Prostate gland (tissue), 2 donors: Measurements from ENCODE around the gene HADH. TPM values are rescaled to one million over a fixed set of nuclear protein-coding genes. Genes with fewer than 3 reads are reported as not detected.

Experiments used
- DNase-seq: peaks from one replicate; pipeline ENCODE4 v3.0.0-alpha.2; 2019; ENCODE audit warnings: low spot score
- H3K27ac ChIP-seq, 2 donors: fragments of 200-600 bp; sonication (generic); 2 replicates each; pipeline ENCODE4 v1.5.1; 2017 to 2019
- H3K27me3 ChIP-seq: fragments of 200-600 bp; sonication (generic); replicated peaks from 2 replicates; pipeline ENCODE4 v1.5.1; 2019; ENCODE audit not compliant: insufficient read depth
- H3K36me3 ChIP-seq, 2 donors: fragments of 200-600 bp; sonication (generic); 1 replicate in 1 of 2; 2 replicates in 1 of 2; pipeline versions ENCODE4 v1.5.1 to v1.8.1; 2017 to 2019
- H3K4me1 ChIP-seq: fragments of 200-600 bp; sonication (generic); replicated peaks from 2 replicates; pipeline ENCODE4 v1.5.1; 2019
- H3K4me3 ChIP-seq, 2 donors: fragments of 200-600 bp; sonication (generic); 2 replicates each; pipeline ENCODE4 v1.5.1; 2017 to 2019
- H3K9me3 ChIP-seq: fragments of 200-600 bp; sonication (generic); 2 replicates; pipeline ENCODE4 v1.5.1; 2017
- CTCF ChIP-seq, 4 experiments: fragments of 200-600 bp in 2 of 4; fragments of 450-650 bp in 2 of 4; sonication (generic) in 2 of 4; IDR thresholded peaks; 1 replicate in 3 of 4; 2 replicates in 1 of 4; pipeline ENCODE4 v1.5.1; 2016 to 2019; ENCODE audit warnings: antibody characterized with exemption in 4 of 4, mild to moderate bottlenecking in 2 of 4, moderate library complexity in 2 of 4
- POLR2A ChIP-seq: fragments of 450-650 bp; IDR thresholded peaks from one replicate; pipeline ENCODE4 v1.6.1; 2016; ENCODE audit warnings: antibody characterized with exemption, mild to moderate bottlenecking
- POLR2AphosphoS5 ChIP-seq: sonication (generic); formaldehyde crosslinking; IDR thresholded peaks from one replicate; pipeline ENCODE4 v1.6.1; 2017; ENCODE audit warnings: antibody characterized with exemption
- WGBS: methylation state at CpG from one replicate; pipeline ENCODE4 v1.1.5; 2018; 5-methylcytosine and 5-hydroxymethylcytosine counted together
- intact Hi-C: fragments of 100-400 bp; cut with DNase I; formaldehyde crosslinking; loops from one replicate; pipeline ENCODE4 v1.14.2; 2022
- total RNA-seq, 2 donors: library from RNA; depleted of rRNA; stranded (reverse); fragments of >200 nt; gene quantifications; one replicate each; pipeline ENCODE4 v1.1.0, GENCODE V29; 2016

Gene HADH
- total RNA-seq, 2 donors from 2014 or later = 69.0 to 75.2 TPM

GRCh38 chr4:108072300-108072699, 82.6 kb downstream of the HADH start:
- Histone ChIP-seq H3K36me3 (no peaks in the 10 kb centered on the region), H3K27ac (no peak overlapping the region), H3K4me3 (no peak overlapping the region), H3K27me3 (no peaks in the 10 kb centered on the region), H3K4me1 (no peaks in the 10 kb centered on the region), H3K9me3 (no peaks in the 10 kb centered on the region)
- intact Hi-C loops = no loop called here
- TF ChIP-seq CTCF (IDR thresholded peaks at IDR 0.05) (no peak), POLR2AphosphoS5 (no peak), POLR2A (no peak)
- DNase-seq = no peak
- 26% methylated on average over 4 of the region's 4 CpGs for WGBS

- 75% methylated on average over 5 of the region's 5 CpGs for WGBS
- TF ChIP-seq POLR2AphosphoS5 = no peak
- TF ChIP-seq CTCF (IDR thresholded peaks at IDR 0.05) = no peak
- TF ChIP-seq POLR2A = no peak
- intact Hi-C loops = no loop called here
- Histone ChIP-seq H3K36me3 (no peaks in the 10 kb centered on the region), H3K27me3 (no peaks in the 10 kb centered on the region), H3K4me1 (no peaks in the 10 kb centered on the region), H3K9me3 (no peaks in the 10 kb centered on the region), H3K27ac (no peak overlapping the region), H3K4me3 (no peak overlapping the region)
- no peak for DNase-seq
Observed at GRCh38 chr4:108078024-108078733, 88.5 kb downstream of the HADH start.

- Histone ChIP-seq H3K4me1 (no peaks in the 10 kb centered on the region), H3K4me3 (no peak overlapping the region), H3K36me3 (no peaks in the 10 kb centered on the region), H3K9me3 (no peaks in the 10 kb centered on the region), H3K27ac (no peak overlapping the region), H3K27me3 (no peaks in the 10 kb centered on the region)
- intact Hi-C loops = no loop called here
- TF ChIP-seq CTCF (IDR thresholded peaks at IDR 0.05) (no peak), POLR2AphosphoS5 (no peak), POLR2A (no peak)
- WGBS = 95% methylated on average over 10 of the region's 10 CpGs
- no peak for DNase-seq
Observed at GRCh38 chr4:108080747-108081146, 91.1 kb downstream of the HADH start.

GRCh38 chr4:108081256-108081655, 91.6 kb downstream of the HADH start:
- no peak overlapping the region for H3K4me3 ChIP-seq
- no peak for DNase-seq
- H3K27me3 ChIP-seq = no peaks in the 10 kb centered on the region
- no peaks in the 10 kb centered on the region for H3K36me3 ChIP-seq
- intact Hi-C loops = no loop called here
- no peaks in the 10 kb centered on the region for H3K9me3 ChIP-seq
- TF ChIP-seq POLR2A = no peak
- WGBS = 91% methylated on average over 16 of the region's 16 CpGs
- H3K27ac ChIP-seq = no peak overlapping the region
- H3K4me1 ChIP-seq = no peaks in the 10 kb centered on the region

Other genes with a start within 250 kb of the HADH start
- 10 to 100 TPM; 37.4 to 53.6 TPM for gene SGMS2, start 165.0 kb upstream of the HADH start, total RNA-seq
- 10 to 100 TPM in 1 of 2 donors, 1 to 10 TPM in 1; 8.0 to 13.5 TPM for gene CYP2U1, start 58.3 kb upstream of the HADH start, total RNA-seq
- gene LEF1, start 179.0 kb downstream of the HADH start, total RNA-seq = 10 to 100 TPM; 22.4 to 26.8 TPM